NCI-H2081 treated with DMSO at 0.1 percent for 48 hours (cell line): ENCODE measurements around the gene FAM78A.
"Not testable (repeated sequence)": the region's sequence is repeated elsewhere in the genome, so short reads cannot be mapped to it uniquely, and the experiment has no call there.

Source experiments
- DNase-seq: peaks from one replicate; lab custom pipeline; 2025; lab: John Stamatoyannopoulos, UW

Gene FAM78A

DNA sequence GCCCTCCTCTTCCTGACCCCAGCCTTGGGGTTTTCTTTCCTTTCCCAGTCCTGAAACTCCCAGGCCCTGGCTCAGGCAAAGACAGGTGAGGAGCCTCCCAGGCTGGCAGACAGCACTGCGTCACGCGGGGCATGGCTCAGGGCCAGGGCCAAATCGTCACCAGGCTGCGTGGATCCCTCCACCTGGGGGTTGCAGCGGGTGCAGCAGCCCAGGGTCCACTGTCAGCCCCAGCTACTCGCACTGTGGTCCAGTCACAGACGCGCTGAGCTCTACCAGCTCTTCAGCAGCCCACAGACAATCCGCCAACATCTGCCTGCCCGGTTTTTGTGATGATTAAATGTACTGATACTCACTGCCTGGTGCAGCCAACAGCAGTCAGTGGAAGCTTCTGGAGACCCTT lies 12.1 kb downstream of the FAM78A start:
- no peak for DNase-seq

DNA sequence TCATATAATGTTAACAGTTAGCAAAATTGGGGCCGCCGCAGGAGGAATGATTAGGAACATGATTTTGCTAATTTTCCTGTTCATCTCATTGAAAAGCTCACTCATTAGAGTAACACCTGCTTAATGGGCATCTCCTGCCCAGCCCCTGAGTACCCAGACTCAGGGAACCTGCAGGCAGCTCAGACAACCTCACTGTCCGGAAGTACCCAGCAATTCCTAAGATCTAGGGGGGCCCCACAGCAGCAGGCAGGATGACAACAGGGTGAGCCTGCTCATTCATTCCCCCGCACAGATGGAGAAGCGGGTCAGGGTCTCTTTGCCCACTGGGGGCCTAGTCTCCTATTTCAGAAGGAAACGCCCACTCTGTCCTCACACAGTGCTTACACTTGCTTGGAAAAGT lies 12.6 kb downstream of the FAM78A start:
- DNase-seq = no peak

DNA sequence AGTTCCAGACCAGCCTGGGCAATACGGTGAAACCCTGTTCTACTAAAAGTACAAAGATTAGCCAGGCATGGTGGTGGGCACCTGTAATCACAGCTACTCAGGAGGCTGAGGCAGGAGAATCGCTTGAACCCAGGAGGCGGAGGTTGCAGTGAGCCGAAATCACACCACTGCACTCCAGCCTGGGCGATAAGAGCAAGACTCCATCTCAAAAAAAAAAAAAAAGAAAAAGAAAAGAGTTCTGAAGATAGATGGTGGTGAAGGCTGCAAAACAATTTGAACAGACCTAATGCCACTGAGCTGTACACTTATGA lies 13.3 kb downstream of the FAM78A start:
- not testable (repeated sequence) for DNase-seq

DNA sequence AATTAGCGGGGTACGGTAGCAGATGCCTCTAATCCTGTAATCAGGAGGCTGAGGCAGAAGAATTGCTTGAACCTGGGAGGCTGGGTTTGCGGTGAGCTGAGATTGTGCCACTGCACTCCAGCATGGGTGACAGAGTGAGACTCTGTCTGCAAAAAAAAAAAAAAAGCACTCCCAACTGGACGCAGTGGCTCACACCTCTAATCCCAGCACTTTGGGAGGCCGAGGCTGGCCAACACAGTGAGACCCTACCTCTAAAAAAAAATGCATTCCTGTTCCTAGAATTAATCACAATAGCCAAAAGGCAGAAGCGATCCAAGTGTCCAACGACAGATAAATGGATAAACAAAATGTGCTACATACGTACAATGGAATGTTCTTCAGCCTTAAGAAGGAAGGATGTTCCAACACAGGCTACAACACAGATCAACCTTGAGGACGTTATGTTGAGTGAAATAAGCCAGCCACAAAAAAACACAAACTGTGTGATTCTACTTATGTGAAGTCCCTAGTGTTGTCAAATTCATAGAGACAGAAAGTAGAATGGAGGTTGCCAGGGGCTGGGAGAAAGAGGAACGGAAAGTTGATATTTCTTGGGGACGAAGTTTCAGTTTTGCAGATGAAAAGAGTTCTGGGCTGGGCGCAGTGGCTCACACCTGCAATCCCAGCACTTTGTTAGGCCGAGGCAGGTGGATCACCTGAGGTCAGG lies 13.8 kb downstream of the FAM78A start:
- no peak for DNase-seq

DNA sequence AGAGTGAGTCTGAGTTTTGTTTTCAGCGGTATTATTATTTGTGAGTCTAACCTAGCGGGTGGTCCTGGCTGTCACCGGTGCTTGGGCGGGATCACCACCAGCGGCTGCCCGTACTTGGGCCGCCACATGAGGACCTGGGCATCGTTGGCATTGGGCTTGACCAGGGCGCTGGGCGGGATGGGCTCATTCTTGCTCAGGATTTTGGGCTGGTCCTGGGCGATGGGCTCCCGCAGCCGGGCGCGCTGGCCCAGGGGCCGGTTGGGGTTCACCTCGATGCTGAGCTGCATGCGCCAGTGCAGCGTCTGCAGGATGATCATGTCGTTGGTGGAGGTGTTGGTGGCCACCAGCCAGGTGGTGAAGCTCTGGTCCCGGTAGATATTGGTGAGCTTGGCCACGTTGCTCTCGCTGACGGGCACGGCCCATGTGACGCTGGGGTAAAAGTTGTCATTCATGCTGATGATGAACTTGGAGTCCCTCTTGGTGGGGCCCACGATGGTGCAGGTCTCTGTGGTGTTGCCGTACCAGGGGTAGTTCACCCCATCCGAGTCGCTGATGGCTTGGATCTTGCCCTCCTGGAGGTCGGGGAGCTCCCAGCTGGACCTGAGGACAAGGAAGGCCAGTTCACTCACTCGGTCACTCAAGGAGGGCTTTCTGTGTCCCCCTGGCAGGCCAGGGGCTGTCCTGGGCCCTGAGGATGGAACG lies 15.4 kb downstream of the FAM78A start:
- no peak for DNase-seq

DNA sequence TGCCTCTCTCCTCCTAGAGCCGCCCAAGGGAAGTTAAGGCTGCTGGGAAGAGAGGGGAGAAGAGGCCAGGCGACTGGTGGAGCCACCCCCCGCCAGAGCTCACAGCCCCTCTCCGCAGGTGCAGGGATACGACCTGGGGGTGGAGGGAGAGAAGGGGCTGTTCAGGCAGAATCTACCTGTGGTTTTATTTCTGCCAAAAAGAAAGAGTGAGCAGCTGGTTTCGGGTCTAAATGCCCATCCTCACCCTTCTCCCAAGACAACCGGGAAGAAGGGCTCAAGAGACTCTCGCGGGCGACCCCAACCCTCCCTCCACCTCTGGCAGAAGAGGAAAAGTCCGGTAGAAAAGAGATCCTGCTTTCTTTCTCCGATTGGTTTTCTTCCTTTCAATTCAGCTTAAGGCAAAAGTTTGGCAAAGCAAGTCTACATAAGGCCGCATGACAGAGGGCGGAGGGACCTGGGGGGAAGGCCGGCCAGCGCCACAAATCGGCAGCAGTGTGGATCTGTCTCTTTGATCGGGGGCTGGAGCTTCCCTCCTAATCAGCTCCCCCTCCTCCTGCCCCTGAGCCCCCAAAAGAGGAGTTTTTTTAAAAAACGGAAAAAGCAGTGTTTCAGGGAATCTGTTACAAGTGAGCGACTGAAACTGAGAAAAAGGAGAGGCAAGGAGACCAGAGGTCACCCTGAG lies 16.3 kb downstream of the FAM78A start:
- no peak for DNase-seq

DNA sequence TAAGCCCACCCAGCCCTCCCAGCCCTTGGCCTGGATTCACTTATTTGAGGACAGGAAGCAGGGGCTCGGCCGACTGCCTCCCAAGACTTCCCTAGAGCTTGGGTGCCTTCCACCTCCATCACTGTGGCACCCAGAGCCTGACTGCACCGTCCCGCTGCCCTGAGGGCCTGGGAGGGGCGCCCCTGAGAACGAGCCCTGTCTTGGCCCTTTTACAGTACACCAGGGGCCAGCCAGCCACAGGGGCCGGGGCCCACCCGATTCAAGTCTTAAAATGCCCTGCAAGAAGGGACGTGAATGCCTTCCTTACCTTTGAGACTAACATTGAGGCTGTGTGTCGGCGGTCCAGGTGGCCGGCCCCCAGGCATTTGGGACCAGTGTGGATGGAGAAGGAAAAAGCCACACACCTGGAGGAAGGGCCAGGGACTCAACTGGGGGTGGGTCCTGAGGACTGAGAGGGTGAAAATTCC lies 16.8 kb downstream of the FAM78A start:
- no peak for DNase-seq

DNA sequence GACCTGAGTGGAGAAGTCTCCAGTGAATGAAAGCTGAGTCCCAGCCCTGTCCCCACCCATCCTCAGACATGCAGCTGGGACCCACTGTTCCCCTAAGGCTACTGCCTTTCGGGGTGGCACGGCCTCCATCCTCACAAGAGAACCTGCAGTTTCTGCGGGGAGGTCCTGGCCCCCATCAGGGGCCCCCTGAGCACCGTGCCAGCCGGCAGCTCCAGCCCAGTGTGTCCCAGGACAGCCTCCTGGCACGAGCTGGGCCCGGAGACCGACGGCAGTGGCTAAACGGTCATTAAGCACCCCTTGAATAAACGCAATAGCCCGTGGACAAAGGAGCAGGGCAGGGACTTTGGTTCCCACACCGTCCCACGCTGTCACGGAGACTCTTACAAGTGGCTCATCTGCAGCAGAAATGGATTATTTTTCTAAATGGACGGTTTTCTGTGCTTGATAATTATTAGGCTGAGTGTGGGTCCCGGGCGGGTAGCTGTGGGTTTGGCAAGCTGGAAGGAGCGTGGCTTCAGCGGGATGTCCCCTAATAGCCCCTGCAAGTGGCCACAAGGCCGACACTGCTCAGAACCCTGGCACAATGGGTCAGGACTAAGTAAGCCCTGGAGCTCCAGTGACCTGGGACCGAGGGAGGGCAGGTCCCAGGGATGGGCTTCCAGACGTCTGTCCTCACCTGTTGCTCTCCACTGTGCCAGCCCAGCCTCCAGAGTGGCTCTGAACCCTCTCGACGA lies 17.4 kb downstream of the FAM78A start:
- no peak for DNase-seq

DNA sequence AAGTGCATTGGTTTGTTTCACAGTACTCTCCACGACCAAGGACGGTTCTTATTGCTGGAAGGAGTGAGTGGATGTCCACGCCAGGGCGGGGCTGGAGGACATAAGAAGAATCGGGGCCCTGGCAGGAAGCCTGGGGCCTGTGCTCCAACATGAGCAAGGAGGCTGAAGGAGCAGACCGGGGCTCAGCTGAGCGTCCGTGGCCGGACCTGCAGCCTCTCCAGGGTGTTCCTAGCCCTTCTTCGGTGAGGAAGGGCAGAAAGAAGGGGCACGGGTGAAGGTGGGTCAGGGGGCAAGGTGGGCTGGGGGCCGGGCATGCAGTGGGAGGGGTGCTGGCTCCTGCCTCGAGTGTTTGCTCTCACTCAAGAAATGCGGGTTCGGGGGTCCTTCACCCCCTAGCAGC lies 18.1 kb downstream of the FAM78A start:
- no peak for DNase-seq

DNA sequence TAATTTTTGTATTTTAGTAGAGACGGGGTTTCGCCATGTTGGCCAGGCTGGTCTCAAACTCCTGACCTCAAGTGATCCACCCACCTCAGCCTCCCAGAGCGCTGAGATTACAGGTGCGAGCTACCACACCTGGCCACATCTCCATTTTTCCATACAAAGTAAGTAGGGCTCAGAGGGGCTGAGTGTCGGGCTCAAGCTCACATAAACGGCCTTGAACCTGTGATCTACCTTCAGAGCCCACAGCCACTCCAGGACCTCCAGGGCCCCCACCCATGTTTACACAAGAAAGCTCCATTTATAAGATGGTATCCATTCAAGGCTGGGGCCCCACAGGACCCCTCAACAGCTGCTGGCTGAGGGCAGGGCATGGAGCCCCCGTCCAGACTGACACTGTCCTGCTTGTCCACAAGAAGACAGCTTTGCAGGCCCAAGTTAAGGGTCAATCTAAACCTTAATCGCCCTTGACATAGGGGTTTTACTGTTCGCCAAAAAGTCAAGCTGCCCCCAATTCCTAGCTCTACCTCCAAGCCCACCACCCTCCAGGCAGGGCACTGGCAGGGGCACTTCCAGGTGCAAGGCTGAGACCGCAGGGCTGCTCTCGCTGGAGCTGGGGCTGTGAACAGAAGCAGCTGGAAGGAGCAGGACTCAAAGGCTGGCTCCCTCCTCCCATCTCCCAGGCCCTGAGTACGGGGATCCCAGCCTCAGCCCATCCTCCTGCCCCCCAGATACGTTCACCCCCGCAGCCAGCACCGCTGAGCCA lies 18.9 kb downstream of the FAM78A start:
- DNase-seq = no peak

DNA sequence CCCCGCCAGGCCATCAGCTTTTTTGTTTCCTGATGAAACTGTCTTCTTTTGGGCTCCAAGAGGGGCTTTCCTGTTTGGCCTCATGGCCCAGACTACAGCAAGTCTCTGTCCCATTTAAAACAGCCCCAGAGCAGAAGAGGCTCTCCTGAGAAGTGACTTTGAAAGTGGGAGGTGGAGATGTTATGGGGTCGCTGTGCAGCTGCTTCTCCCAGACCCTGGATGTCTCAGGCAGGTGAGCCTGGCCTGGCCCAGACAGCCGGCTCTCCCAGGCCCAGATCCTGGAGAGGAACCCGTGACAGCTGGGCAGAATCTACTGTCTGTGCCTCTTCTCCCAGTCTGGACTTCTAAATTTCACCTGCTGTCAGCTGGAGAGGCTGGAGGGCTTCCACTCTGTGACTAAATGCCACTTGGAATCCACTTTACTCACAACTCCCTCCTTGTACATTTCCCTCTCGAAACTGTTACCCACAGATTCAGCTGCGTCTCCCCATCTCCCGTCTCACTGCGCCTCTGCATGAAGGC lies 20.6 kb downstream of the FAM78A start:
- no peak for DNase-seq

DNA sequence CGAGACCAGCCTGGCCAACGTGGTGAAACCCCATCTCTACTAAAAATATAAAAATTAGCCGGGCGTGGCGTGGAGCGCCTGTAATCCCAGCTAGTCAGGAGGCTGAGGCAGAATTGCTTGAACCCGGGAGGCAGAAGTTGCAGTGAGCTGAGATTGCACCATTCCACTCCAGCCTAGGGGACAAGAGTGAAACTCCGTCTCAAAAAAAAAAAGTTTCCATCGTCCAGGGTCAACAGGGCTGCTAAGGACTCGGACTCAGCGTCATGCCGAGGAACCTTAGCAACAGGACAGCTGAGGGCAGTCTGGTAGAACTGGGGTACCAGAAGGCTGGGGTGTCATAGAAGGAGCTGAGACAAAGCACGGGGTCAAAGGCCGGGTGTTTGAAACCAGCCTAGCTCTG lies 21.7 kb downstream of the FAM78A start:
- no peak for DNase-seq

DNA sequence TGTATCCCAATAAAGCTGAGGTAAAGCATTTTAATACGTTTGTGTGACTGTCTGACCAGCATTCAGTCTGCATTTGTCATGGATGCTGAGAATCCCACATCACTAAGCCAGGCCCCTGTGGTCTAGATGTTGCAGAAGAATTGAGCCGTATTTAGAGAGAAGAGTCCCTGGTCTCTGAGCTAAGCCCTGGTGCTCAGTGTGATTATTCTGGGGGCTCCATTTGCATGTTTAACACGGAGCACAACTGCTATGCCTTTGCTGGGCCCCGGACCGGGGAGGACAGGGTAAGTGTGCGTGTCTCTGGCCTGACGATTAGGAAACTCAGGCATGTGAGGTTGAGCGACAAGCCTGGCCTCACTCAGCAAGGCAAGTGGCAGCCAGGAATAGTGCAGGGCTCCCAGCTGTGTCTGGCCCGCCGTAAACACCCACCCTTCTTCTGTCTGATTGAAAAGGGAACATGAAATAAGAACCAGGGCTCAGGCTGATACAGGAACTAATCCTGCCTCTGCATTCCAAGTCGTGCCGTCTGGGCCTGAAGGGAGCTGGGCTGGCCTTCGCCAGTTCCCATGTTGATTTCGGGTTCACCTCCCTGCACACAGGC lies 22.3 kb downstream of the FAM78A start:
- DNase-seq = no peak

DNA sequence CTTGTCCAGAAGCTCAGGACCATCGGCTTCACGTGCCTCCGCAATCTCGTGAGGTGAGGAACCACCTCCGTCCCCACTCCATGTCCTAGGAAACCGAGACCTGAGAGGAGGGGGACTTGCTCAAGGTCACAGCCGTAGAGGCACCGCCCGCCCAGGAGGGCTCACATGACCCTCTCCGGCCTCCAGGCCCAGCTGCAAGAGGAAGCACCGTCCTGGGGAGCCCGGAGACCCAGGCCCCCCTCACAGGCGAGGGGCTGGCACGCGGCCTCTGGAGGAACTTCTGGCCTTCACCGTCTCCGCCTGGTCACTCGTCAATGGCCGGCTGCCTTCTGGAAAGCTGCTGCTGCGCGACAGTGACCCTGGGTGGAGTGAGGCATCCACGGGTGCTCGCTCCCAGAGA lies 24.2 kb downstream of the FAM78A start:
- no peak for DNase-seq

DNA sequence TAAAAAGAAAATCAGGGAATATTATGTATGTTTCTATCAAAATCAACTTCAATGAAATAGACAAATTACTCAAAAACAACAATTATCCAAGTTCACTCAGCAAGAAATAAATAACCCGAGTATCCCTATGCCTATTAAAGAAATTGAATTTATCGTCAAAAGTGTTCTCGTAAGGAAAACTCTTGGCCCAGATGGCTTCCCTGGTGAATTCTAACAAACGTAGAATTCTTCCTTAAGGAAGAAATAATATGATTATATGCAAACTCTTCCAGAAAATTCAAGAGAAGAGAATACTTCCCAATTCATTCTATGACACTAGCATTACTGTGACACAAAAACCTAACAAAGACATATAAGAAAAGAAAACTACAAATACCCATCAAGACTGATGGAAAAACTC lies 29.7 kb downstream of the FAM78A start:
- no peak for DNase-seq

DNA sequence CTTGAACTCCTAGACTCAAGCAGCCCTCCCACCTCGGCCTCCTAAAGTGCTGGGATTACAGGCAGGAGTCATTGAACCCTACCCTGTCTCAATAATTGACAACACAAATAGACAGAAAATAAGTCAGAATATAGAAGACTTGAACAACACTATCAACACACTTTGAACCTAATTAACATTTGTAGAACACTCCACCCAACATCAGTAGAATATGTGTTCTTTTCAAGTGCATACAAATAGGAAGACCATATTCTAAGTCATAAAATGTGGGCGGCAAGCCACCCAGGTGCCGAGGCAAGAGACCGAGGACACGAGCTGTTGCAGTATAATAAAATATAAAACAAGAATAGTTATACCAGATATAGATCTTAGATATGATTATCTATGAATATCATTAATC lies 32.0 kb downstream of the FAM78A start:
- not testable (repeated sequence) for DNase-seq

DNA sequence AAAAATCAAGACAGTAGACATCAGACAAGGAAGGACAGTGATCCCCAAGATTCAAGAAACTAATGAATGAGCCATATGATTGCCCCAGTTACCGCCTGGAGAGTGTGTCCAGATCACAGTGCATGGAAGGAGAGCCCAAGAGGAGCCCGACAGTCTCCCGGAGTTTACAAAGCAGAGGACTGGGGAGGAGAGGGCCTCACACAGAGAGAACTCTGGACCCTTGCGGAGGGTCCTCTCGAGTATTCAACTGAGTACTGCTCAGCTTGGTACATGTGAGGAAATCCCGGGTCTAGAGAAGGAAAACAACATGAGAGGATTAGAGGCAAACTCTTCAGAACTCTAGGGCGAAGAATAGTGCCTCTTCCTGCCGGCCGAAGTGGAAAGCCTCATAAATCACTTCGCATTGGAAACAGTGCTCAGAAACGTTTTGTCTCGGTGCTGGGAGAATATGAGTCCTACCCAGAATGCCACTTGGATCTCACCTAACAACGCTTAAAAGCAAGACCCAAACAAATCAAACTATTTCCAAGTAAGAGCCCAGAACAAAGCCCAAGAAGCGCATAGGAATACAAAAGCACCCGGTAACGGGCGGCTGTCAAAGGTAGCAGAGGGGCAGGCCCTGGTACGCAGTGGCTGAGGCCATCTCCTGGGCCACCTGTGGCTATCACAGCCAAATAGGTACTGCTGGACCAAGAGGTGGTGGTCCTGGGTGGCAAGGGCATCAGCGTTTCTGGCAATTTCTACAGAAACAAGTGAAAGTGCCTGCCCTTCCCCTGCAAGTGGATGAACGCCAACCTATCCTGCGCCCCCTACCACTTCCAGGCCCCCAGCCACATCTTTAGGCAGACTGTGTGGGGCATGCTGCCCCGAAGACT lies 36.0 kb downstream of the FAM78A start:
- no peak for DNase-seq

DNA sequence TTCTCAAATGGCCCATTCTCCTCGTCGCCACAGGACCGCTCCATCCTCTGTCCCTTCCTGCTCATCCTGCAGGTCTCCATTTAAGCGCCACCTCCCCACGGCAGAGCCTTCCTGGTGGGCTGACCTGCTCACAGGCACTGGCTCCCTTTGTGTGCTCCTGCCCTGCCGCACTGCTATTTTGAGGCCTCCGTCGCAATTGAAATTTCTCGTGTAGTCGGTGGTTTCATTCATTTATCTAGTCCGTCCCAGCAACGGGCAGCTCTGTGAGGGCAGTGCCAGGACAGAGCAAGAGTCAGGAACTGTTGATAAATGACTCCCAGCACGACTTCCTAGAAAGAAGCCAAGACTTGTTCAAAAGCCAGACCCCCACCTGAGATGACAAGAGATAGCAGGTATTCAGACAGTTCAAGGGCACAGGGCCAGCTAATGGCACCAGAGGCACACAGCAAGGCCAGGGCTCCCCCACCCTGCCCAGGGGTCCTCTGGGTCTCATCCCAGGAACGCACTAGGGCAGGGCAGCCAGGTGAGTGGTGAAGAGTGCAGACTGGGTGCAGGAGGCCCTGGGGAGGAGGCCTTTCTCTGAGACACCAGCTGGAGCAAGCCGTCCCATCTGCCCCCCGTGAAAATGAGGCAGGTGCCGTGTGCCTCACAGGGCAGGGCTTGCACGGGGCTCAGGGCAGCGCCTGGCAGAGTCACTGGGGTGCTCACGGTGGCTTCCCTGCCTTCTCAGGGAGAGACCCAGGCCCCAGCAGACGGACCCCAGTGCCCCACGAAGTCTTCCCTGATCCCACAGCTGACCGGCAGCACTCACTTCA lies 36.9 kb downstream of the FAM78A start:
- DNase-seq = no peak

DNA sequence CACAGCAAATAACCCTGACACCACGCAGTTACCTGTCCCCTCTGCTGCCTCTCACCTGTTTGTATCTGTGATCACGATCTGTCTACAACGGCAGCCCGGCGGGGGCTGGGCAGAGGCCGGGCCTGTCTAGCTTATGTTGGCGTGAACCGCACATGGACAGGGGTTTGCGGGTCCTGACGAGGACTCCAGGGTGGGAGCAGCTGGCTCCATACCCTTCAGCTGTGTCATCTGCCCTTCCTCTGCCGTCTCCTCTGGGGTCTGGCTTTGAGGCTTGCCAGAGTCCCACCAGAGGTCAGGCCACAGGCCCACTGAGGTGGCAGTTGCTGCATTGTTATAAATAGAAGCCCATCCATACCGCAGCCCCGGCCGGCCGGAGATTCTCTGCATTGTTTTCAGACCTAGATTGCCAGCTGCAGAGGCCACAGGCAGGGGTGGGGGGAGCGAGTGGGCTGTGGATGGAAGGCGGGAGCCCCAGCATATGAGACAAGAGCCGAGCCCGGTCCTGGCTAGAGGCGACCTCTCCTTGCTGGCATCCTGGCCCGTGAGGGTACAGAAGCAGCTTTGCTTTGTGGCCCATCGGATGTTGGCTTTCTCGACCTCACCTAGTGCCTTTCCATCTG lies 37.8 kb downstream of the FAM78A start:
- no peak for DNase-seq
